ENCODE measurements around the gene UPK1B.
"Not testable (repeated sequence)": the region's sequence is repeated elsewhere in the genome, so short reads cannot be mapped to it uniquely, and the experiment has no call there.

DNA sequence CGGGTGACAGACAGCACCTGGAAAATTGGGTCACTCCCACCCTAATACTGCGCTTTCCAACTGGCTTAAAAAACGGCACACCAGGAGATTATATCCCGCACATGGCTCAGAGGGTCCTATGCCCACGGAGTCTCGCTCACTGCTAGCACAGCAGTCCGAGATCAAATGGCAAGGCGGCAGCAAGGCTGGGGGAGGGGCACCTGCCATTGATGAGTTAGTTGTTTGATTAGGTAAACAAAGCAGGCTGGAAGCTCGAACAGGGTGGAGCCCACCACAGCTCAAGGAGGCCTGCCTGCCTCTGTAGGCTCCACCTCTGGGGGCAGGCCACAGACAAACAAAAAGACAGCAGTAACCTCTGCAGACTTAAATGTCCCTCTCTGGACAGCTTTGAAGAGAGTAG, 8.7 kb upstream of the UPK1B start:
- TF ChIP-seq POLR2A (IDR thresholded peaks at IDR 0.05), result not testable (repeated sequence)
- TF ChIP-seq, protein P1, sequence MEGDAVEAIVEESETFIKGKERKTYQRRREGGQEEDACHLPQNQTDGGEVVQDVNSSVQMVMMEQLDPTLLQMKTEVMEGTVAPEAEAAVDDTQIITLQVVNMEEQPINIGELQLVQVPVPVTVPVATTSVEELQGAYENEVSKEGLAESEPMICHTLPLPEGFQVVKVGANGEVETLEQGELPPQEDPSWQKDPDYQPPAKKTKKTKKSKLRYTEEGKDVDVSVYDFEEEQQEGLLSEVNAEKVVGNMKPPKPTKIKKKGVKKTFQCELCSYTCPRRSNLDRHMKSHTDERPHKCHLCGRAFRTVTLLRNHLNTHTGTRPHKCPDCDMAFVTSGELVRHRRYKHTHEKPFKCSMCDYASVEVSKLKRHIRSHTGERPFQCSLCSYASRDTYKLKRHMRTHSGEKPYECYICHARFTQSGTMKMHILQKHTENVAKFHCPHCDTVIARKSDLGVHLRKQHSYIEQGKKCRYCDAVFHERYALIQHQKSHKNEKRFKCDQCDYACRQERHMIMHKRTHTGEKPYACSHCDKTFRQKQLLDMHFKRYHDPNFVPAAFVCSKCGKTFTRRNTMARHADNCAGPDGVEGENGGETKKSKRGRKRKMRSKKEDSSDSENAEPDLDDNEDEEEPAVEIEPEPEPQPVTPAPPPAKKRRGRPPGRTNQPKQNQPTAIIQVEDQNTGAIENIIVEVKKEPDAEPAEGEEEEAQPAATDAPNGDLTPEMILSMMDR (IDR thresholded peaks at IDR 0.05), result not testable (repeated sequence)

All from Peyer's patch (tissue), 4 donors.